IMR-90 (cell line): Measurements from ENCODE around the gene C5orf63. TPM values are rescaled to one million over a fixed set of nuclear protein-coding genes. Genes with fewer than 3 reads are reported as not detected.

Source experiments
- ATAC-seq: fragments of 200-7000 bp; cut with Tn5 transposase; 2 replicates; pipeline ENCODE4 v1.9.1; 2020; ENCODE audit warnings: low read depth, mild to moderate bottlenecking, moderate library complexity
- BruUV-seq: library from RNA; stranded (reverse); fragments of 400-500 nt; replicated peaks from 2 replicates; lab custom pipeline; 2021; lab: Mats Ljungman, UMichigan
- CTCF ChIA-PET: fragments of 300-600 bp; formaldehyde crosslinking; extraction: SDS; loops from one replicate; lab custom pipeline; 2021; ENCODE audit warnings: antibody characterized with exemption; lab: Yijun Ruan, JAX
- POLR2A ChIA-PET: fragments of 300-600 bp; sonication (Branson Sonifier 250); formaldehyde crosslinking; loops from one replicate; lab custom pipeline; 2022; ENCODE audit warnings: antibody characterized with exemption; ENCODE audit not compliant: unreplicated experiment; lab: Charles Lee
- DNase-seq: peaks from one replicate; pipeline ENCODE4 v3.0.0; 2013
- H2AFZ ChIP-seq: replicated peaks from 2 replicates; pipeline ENCODE3; 2013; ENCODE audit warnings: low read length, mild to moderate bottlenecking; ENCODE audit not compliant: poor library complexity
- H2AK5ac ChIP-seq: 2 replicates; pipeline ENCODE4 v1.6.1; 2013; ENCODE audit warnings: low read depth, low read length, inconsistent platforms
- H2AK9ac ChIP-seq: replicated peaks from 2 replicates; pipeline ENCODE3; 2013; ENCODE audit warnings: mild to moderate bottlenecking, low read depth, low read length, moderate library complexity; ENCODE audit not compliant: poor library complexity
- H2BK120ac ChIP-seq: 2 replicates; pipeline ENCODE4 v1.6.1; 2013; ENCODE audit warnings: low read depth, low read length, inconsistent platforms
- H2BK15ac ChIP-seq: 3 replicates; pipeline ENCODE4 v1.6.1; 2013; ENCODE audit warnings: low read depth, low read length, inconsistent platforms
- H2BK20ac ChIP-seq: 2 replicates; pipeline ENCODE4 v1.6.1; 2013; ENCODE audit warnings: low read depth, mild to moderate bottlenecking, inconsistent platforms, low read length, moderate library complexity
- H2BK5ac ChIP-seq: 2 replicates; pipeline ENCODE4 v1.6.1; 2013; ENCODE audit warnings: mild to moderate bottlenecking, low read depth, low read length, inconsistent platforms; ENCODE audit not compliant: poor library complexity, severe bottlenecking
- H3K14ac ChIP-seq: replicated peaks from 2 replicates; pipeline ENCODE4 v1.6.1; 2013; ENCODE audit warnings: low read depth, low read length, inconsistent platforms
- H3K18ac ChIP-seq: 2 replicates; pipeline ENCODE4 v1.6.1; 2013; ENCODE audit warnings: low read depth, low read length, control low read depth
- H3K23ac ChIP-seq: 2 replicates; pipeline ENCODE4 v1.6.1; 2013; ENCODE audit warnings: low read depth, low read length, inconsistent platforms
- H3K27ac ChIP-seq: 2 replicates; pipeline ENCODE4 v1.5.1; 2013; ENCODE audit warnings: mild to moderate bottlenecking, control low read depth, low read length; ENCODE audit not compliant: insufficient read depth
- H3K27me3 ChIP-seq: 2 replicates; pipeline ENCODE4 v1.6.1; 2013; ENCODE audit warnings: low read length; ENCODE audit not compliant: control insufficient read depth, insufficient read depth
- H3K36me3 ChIP-seq: 2 replicates; pipeline ENCODE4 v1.6.1; 2013; ENCODE audit warnings: low read length, mixed read lengths; ENCODE audit not compliant: control insufficient read depth, insufficient read depth
- H3K4ac ChIP-seq: 2 replicates; pipeline ENCODE4 v1.6.1; 2013; ENCODE audit warnings: low read depth, low read length, inconsistent platforms
- H3K4me1 ChIP-seq: 2 replicates; pipeline ENCODE4 v1.6.1; 2013; ENCODE audit warnings: low read length, mixed read lengths; ENCODE audit not compliant: control insufficient read depth, insufficient read depth
- H3K4me2 ChIP-seq: 2 replicates; pipeline ENCODE4 v1.6.1; 2013; ENCODE audit warnings: low read depth, mild to moderate bottlenecking, control low read depth, low read length, moderate library complexity
- H3K4me3 ChIP-seq: 2 replicates; pipeline ENCODE4 v1.5.1; 2013; ENCODE audit warnings: low read depth, mild to moderate bottlenecking, control low read depth, low read length, moderate library complexity; ENCODE audit not compliant: insufficient read depth
- H3K56ac ChIP-seq: 2 replicates; pipeline ENCODE4 v1.6.1; 2013; ENCODE audit warnings: low read length, inconsistent platforms; ENCODE audit not compliant: insufficient read depth; ENCODE audit errors: extremely low read depth
- H3K79me1 ChIP-seq, 2 experiments: 2 replicates each; pipeline ENCODE4 v1.6.1; 2013; ENCODE audit warnings: low read length in 2 of 2, inconsistent platforms in 1 of 2, low read depth in 1 of 2
- H3K9ac ChIP-seq: 2 replicates; pipeline ENCODE4 v1.6.1; 2013; ENCODE audit warnings: low read depth, low read length, control low read depth
- H3K9me1 ChIP-seq: 2 replicates; pipeline ENCODE4 v1.6.1; 2013; ENCODE audit warnings: low read length, inconsistent platforms; ENCODE audit not compliant: insufficient read depth
- H3K9me3 ChIP-seq: 2 replicates; pipeline ENCODE4 v1.6.1; 2013; ENCODE audit warnings: low read length; ENCODE audit not compliant: control insufficient read depth, insufficient read depth
- H4K20me1 ChIP-seq: 2 replicates; pipeline ENCODE4 v1.6.1; 2013; ENCODE audit warnings: low read length, inconsistent platforms; ENCODE audit not compliant: insufficient read depth
- H4K5ac ChIP-seq: 2 replicates; pipeline ENCODE4 v1.6.1; 2013; ENCODE audit warnings: mild to moderate bottlenecking, low read depth, low read length, control low read depth
- H4K8ac ChIP-seq, 2 experiments: 2 replicates each; pipeline ENCODE4 v1.6.1; 2013; ENCODE audit warnings: low read depth in 2 of 2, low read length in 2 of 2, control low read depth in 1 of 2, inconsistent platforms in 1 of 2
- H4K91ac ChIP-seq: 2 replicates; pipeline ENCODE4 v1.6.1; 2013; ENCODE audit warnings: low read depth, low read length, inconsistent platforms; ENCODE audit not compliant: insufficient read depth
- BHLHE40 ChIP-seq: fragments of 150-350 bp; IDR thresholded peaks from 2 replicates; pipeline ENCODE4 v1.6.1; 2016; ENCODE audit warnings: mild to moderate bottlenecking, low read depth, low read length
- CEBPB ChIP-seq: IDR thresholded peaks from 2 replicates; pipeline ENCODE4 v1.6.1; 2012; ENCODE audit warnings: low read depth, low read length, improper control_type of control experiment
- CHD1 ChIP-seq: IDR thresholded peaks from 2 replicates; pipeline ENCODE4 v1.6.1; 2012; ENCODE audit warnings: low read depth, low read length, improper control_type of control experiment
- CTCF ChIP-seq: conservative IDR thresholded peaks from 2 replicates; pipeline ENCODE4 v1.5.1; 2012; ENCODE audit warnings: mild to moderate bottlenecking, low read depth, low read length, improper control_type of control experiment
- ELK1 ChIP-seq: fragments of 150-350 bp; IDR thresholded peaks from 2 replicates; pipeline ENCODE4 v1.6.1; 2016; ENCODE audit warnings: low read depth, mild to moderate bottlenecking, low read length, moderate library complexity, borderline replicate concordance
- FOS ChIP-seq: fragments of 150-350 bp; IDR thresholded peaks from 2 replicates; pipeline ENCODE4 v1.6.1; 2016; ENCODE audit warnings: low read depth, low read length
- MAFK ChIP-seq: IDR thresholded peaks from 2 replicates; pipeline ENCODE4 v1.6.1; 2012; ENCODE audit warnings: low read depth, low read length, improper control_type of control experiment
- MAZ ChIP-seq: IDR thresholded peaks from 2 replicates; pipeline ENCODE4 v1.6.1; 2012; ENCODE audit warnings: low read depth, mild to moderate bottlenecking, low read length, improper control_type of control experiment, moderate library complexity, borderline replicate concordance
- MXI1 ChIP-seq: IDR thresholded peaks from 2 replicates; pipeline ENCODE4 v1.6.1; 2012; ENCODE audit warnings: low read depth, mild to moderate bottlenecking, low read length, moderate library complexity, borderline replicate concordance
- NFE2L2 ChIP-seq: fragments of 150-350 bp; IDR thresholded peaks from 2 replicates; pipeline ENCODE4 v1.6.1; 2016; ENCODE audit warnings: low read depth, mild to moderate bottlenecking, low read length
- POLR2A ChIP-seq: IDR thresholded peaks from 2 replicates; pipeline ENCODE4 v1.6.1; 2012; ENCODE audit warnings: mild to moderate bottlenecking, low read depth, low read length
- RAD21 ChIP-seq: IDR thresholded peaks from 2 replicates; pipeline ENCODE4 v1.6.1; 2012; ENCODE audit warnings: low read length, improper control_type of control experiment
- RCOR1 ChIP-seq: IDR thresholded peaks from 2 replicates; pipeline ENCODE4 v1.6.1; 2012; ENCODE audit warnings: mild to moderate bottlenecking, low read length, improper control_type of control experiment; ENCODE audit not compliant: insufficient replicate concordance
- RFX5 ChIP-seq: IDR thresholded peaks from 2 replicates; pipeline ENCODE4 v1.8.0; 2012; ENCODE audit warnings: low read depth, mild to moderate bottlenecking, low read length, moderate library complexity
- SMC3 ChIP-seq: fragments of 150-350 bp; IDR thresholded peaks from 2 replicates; pipeline ENCODE4 v1.6.1; 2016; ENCODE audit warnings: low read depth, mild to moderate bottlenecking, antibody characterized with exemption, low read length, moderate library complexity
- USF2 ChIP-seq: fragments of 150-350 bp; IDR thresholded peaks from 2 replicates; pipeline ENCODE4 v1.6.1; 2017; ENCODE audit warnings: mild to moderate bottlenecking, antibody characterized with exemption, low read length, low read depth
- WGBS, 2 experiments: methylation state at CpG; one replicate each; pipeline versions ENCODE4 v1.1.5 to v1.1.7; 2013; ENCODE audit warnings: missing lambda C conversion rate in 2 of 2; ENCODE audit not compliant: insufficient read length in 1 of 2; ENCODE audit errors: extremely low coverage in 2 of 2; 5-methylcytosine and 5-hydroxymethylcytosine counted together
- dilution Hi-C: fragments of 300-500 bp; cut with HindIII; formaldehyde crosslinking; loops from one replicate; pipeline ENCODE4 v1.14.3; 2018; ENCODE audit warnings: low sequenced_read_pairs; ENCODE audit not compliant: unreplicated experiment
- in situ Hi-C: fragments of 300-500 bp; cut with MboI; formaldehyde crosslinking; loops from 3 replicates; pipeline ENCODE4 v1.14.3; 2019; ENCODE audit warnings: low sequenced_read_pairs, inconsistent platforms, mixed read lengths
- intact Hi-C: fragments of 100-400 bp; cut with micrococcal nuclease; formaldehyde crosslinking; loops from 2 replicates; pipeline ENCODE4 v1.10.0; 2022
- polyA plus RNA-seq, 3 experiments: library from polyadenylated mRNA; depleted of rRNA; stranded (reverse); fragments of >200 nt; gene quantifications; 2 replicates each; pipeline ENCODE4 v1.2.3, GENCODE V29; 2012; ENCODE audit warnings: low replicate concordance in 1 of 3
- total RNA-seq: library from RNA; depleted of rRNA; stranded (reverse); fragments of >200 nt; gene quantifications from 2 replicates; pipeline ENCODE4 v1.2.3, GENCODE V29; 2012

C5orf63 gene
- total and polyA plus RNA-seq, 2 of the 4 experiments (the other 2 are of a cell fraction): 0.72 to 1.1 TPM

- whole genome bisulfite sequencing, 2 experiments: 91% methylated on average over 1 of the region's 3 CpGs; no CpG with 5 or more reads in 1 of the 2 experiments
- no peaks in the 10 kb centered on the region for H4K20me1 ChIP-seq
- in situ Hi-C loops (no loop called here), intact Hi-C loops (no loop called here), dilution Hi-C loops (no loop called here)
- DNase-seq (no peak), ATAC-seq (no peak)
- H2BK120ac ChIP-seq: no peak overlapping the region
- no peaks in the 10 kb centered on the region for H3K36me3 ChIP-seq
- no peak overlapping the region for H3K18ac ChIP-seq
- H3K4me1 ChIP-seq: peaks cover 2% of the 10 kb centered on the region
- H4K5ac ChIP-seq: no peak overlapping the region
- no TSS peak for BruUV-seq
- no peak overlapping the region for H2AK9ac ChIP-seq
- TF ChIP-seq RFX5 (no peak), CEBPB (no peak), ELK1 (no peak), FOS (no peak), MAZ (no peak), MXI1 (no peak), MAFK (no peak), USF2 (no peak), CHD1 (no peak), POLR2A (no peak), RCOR1 (no peak), BHLHE40 (no peak), RAD21 (no peak), SMC3 (no peak), CTCF (no peak), NFE2L2 (no peak)
- H4K8ac ChIP-seq: no peak overlapping the region
- H4K91ac ChIP-seq: no peak overlapping the region
- H3K4me3 ChIP-seq: no peak overlapping the region
- H3K23ac ChIP-seq: no peak overlapping the region
- no peak overlapping the region for H2BK15ac ChIP-seq
- POLR2A ChIA-PET: no interaction called here
- no peak overlapping the region for H3K27ac ChIP-seq
- H3K56ac ChIP-seq: no peak overlapping the region
- H3K9ac ChIP-seq: no peak overlapping the region
- no peak overlapping the region for H2AFZ ChIP-seq
- H2AK5ac ChIP-seq: no peak overlapping the region
- H2BK20ac ChIP-seq: no peak overlapping the region
- no peak overlapping the region for H3K4me2 ChIP-seq
- H3K9me3 ChIP-seq: no peaks in the 10 kb centered on the region
- H3K14ac ChIP-seq: no peak overlapping the region
- H3K27me3 ChIP-seq: no peaks in the 10 kb centered on the region; the same call in 1 of the 2 replicates
- H3K9me1 ChIP-seq: peaks cover 5% of the 10 kb centered on the region; the same call in 1 of the 2 replicates
- no peaks in the 10 kb centered on the region for H3K79me1 ChIP-seq
- H3K4ac ChIP-seq: no peak overlapping the region
- CTCF ChIA-PET: no interaction called here
- H2BK5ac ChIP-seq: no peak overlapping the region
Measured at GRCh38 chr5:127098241-127098640, 24.9 kb upstream of the C5orf63 start.
